H7 (cell line): ENCODE data around the gene CREB5. TPM values are rescaled to one million over a fixed set of nuclear protein-coding genes. Genes with fewer than 3 reads are reported as not detected.
"Not testable (repeated sequence)": the region's sequence is repeated elsewhere in the genome, so short reads cannot be mapped to it uniquely, and the experiment has no call there.

Source experiments
- DNase-seq: peaks from one replicate; pipeline ENCODE4 v3.0.0; 2012
- H3K27me3 ChIP-seq: 2 replicates; pipeline ENCODE4 v1.6.0; 2011; ENCODE audit warnings: mild to moderate bottlenecking, low read length; ENCODE audit not compliant: control insufficient read depth, insufficient read depth
- H3K36me3 ChIP-seq: replicated peaks from 2 replicates; pipeline ENCODE4 v1.5.1; 2011; ENCODE audit warnings: low read length; ENCODE audit not compliant: control insufficient read depth, insufficient read depth
- H3K4me3 ChIP-seq: 2 replicates; pipeline ENCODE4 v1.5.1; 2011; ENCODE audit warnings: low read depth, mild to moderate bottlenecking, control low read depth, low read length, moderate library complexity; ENCODE audit not compliant: insufficient read depth
- total RNA-seq: library from RNA; depleted of rRNA; stranded (reverse); fragments of >200 nt; shearing (Covaris generic); gene quantifications from 2 replicates; pipeline ENCODE4 v1.2.3, GENCODE V29; 2014

Gene CREB5
- total RNA-seq, 1 experiment from 2014 or later: 1.8 TPM

DNA sequence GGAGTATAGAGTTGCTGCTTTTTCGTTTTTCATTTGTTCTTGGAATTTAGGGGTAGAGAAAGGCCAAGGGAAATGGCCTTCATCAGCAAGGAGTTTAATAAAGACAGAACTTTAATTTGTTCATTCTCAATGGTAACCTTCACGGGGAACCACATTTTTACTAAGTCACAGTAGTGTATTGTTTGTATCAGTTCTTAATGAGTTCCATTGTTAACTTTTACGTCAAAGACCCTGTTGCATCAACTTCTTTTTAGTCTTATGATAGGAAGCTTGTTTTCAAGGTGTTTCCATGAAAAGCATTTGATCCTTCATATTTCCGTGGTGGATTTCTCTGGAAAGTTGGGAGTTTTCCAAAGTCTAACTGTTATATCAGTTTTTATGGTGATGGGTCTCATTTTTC lies 169.9 kb downstream of the CREB5 start:
- Histone ChIP-seq H3K4me3 (no peak overlapping the region), H3K36me3 (no peaks in the 10 kb centered on the region), H3K27me3 (no peaks in the 10 kb centered on the region)
- no peak for DNase-seq

DNA sequence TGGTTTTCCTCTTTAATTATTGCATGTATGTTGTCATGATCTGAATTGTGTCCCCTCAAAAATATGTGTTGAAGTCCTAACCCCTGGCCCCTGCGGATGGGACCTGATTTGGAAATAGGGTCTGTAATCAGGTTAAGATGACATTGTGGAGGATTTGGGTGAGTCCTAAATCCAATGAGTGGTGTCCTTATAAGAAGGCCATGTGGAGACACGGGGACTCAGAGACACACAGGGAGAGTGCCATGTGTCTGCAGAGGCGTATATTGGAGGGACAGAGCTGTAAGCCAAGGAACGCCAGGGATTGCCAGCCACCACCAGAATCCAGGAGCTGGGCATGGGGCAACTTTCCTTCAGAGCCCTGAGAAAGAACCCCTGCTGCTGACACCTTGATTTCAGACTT lies 171.9 kb downstream of the CREB5 start:
- H3K4me3 ChIP-seq: no peak overlapping the region
- no peak for DNase-seq
- no peaks in the 10 kb centered on the region for H3K36me3 ChIP-seq
- H3K27me3 ChIP-seq: no peaks in the 10 kb centered on the region

DNA sequence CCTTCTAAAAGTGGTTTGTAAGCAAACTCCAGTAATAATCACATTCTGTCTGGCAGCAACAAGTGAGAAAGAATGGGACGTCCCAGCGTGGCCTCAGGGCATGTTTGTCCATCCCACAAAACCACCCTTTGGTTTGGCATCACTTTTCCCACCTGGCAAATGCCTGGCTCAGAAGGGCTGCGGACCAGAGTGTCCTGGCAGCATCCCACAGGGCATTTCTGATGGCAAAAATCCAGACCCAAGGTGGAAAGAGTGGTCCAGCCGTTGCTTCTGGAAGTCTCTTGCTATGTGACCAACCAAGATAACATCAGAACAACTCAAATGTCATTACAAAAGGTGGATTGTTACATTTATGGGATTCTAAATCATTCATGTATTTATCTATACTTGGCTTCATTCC lies 174.4 kb downstream of the CREB5 start:
- H3K36me3 ChIP-seq: no peaks in the 10 kb centered on the region
- H3K27me3 ChIP-seq: no peaks in the 10 kb centered on the region
- H3K4me3 ChIP-seq: no peak overlapping the region
- DNase-seq: no peak

DNA sequence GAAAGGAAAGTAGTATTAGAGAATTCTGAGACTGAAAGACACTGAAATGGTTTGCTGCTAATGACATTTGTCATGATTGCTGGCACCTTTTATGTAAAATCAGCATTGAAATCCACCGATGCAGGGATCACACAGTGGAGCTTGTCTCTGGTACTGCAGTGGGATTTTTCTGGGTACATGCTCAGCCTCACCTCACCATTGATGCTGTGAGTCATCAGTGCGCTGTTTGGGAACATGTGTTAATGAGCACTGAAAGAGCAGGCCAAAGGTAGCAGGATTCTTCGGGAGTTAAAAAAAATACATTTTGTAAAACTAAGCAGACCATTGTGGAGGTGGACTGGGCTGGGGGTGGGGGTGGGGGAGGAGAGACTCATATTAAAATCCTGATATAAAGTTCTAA lies 174.9 kb downstream of the CREB5 start:
- no peak for DNase-seq

DNA sequence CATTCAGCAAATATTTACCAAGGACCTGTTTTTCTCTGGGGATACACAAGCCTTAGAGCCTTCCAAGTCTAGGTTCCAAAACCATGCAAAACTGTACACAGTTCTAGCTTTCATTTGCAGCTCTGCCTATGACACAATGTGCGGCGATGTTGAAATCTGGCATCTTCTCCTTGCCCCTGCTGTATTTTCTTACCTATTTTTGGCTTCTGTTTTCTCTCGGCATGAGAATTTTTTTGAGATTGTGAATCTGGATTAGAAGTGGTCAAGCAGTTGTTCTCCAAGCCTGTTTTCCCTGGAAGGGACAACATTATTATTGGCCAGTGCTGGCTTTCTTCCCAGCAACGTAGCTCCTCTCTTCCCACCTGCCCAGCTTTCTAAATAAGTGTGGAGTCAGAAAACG lies 176.3 kb downstream of the CREB5 start:
- Histone ChIP-seq H3K4me3 (no peak overlapping the region), H3K36me3 (no peaks in the 10 kb centered on the region), H3K27me3 (no peaks in the 10 kb centered on the region)
- DNase-seq: no peak

More for the DNA sequence above, 174.9 kb downstream of the CREB5 start:
- H3K4me3 ChIP-seq: no peak overlapping the region
- H3K27me3 ChIP-seq: no peaks in the 10 kb centered on the region
- no peaks in the 10 kb centered on the region for H3K36me3 ChIP-seq

DNA sequence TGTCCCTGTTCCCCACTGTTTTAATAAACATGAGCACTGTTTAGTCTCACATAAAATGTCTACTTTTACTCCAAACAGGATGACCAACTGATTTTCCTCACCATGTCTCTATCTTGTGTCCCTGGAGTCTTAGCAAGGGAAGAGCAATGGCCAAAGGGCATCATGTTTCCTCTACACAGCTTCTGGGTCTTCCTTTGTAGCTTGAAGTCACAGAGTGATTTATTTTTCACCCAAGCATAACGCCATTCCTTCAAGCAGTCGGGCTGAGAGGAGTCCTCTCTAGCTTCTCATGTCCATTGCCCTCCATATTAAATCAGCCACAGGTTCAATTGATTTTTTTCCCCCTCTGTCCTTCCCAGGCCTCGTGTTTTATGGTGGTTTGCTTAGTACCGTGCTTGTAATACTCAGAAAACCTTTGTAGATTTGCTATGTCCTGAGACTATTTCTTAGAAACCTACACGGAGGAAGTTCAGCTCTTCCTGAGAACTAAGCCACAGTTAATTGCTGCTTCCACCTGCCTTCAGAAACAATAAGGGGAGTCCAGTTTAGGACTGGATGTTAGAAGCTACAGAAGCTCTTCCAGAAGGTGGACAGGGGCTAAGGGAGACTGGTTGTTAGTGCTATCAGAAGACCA lies 178.8 kb downstream of the CREB5 start:
- Histone ChIP-seq H3K36me3 (no peaks in the 10 kb centered on the region), H3K27me3 (no peaks in the 10 kb centered on the region), H3K4me3 (no peak overlapping the region)
- DNase-seq: no peak

DNA sequence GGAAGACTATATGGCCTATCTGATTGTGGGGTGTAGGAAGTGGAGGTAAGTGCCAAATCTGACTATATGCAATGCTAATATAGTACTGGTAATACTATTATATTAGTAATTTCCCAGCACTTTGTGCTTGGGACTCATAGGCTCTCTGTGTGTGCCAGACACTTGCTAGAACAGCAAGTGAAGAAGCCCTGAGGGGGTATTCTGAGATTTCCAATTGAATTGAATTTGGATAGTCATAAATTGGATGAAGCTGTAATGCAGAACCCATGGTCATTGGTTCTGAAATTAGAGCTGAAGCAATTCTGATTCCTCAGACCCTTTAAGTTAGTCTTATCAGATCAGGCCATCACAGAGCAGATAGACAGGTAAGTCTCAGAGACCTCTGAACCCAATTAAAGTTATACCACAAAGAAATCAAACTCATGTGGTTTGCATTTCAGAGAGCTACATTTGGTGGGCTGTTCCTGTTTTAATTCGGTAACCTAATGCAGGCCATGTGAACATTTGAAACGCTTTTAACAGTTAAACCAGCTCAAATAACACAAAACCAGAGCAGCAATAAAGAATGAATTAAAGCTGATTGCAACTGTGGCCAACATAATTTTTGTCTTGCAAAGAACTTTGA lies 179.5 kb downstream of the CREB5 start:
- no peak for DNase-seq
- H3K4me3 ChIP-seq: no peak overlapping the region
- no peaks in the 10 kb centered on the region for H3K36me3 ChIP-seq
- no peaks in the 10 kb centered on the region for H3K27me3 ChIP-seq

DNA sequence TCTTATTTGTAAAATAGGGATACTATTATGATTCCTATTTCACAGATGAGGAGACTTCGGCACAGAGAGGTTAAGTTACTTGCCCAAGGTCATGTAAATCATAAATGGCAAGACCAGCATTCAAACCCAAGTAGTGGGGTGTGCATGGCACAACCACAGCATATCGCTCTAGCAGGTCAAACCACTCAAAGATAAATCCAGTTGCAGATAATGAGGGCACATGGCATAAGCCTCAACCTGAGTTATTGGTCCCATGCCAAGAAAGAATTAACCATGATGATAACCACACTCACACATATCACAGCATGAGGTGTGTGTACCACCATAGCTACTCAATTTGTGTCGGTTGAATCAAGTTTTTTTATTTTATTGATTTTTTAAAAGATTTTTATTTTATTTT lies 180.5 kb downstream of the CREB5 start:
- Histone ChIP-seq H3K4me3 (no peak overlapping the region), H3K27me3 (no peaks in the 10 kb centered on the region), H3K36me3 (no peaks in the 10 kb centered on the region)
- no peak for DNase-seq

DNA sequence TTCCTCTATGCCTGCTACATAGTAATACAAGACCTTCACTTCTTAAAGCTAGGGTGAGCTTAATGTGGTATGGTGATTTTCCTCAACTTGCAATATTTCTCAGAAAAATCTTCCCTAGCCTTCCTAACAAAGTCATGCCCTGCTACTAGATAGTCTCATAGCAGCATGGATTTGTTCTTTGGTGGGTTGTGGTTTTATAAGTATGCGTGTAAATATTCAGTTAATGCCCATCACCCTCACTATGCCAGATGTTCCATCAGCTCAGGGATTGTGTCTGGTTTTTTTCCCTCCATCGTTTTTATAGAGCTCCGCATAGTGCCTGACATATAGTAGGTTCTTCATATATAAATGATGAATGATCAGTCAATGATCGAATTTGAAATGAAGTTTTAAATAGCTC lies 182.8 kb downstream of the CREB5 start:
- no peak overlapping the region for H3K4me3 ChIP-seq
- no peaks in the 10 kb centered on the region for H3K36me3 ChIP-seq
- DNase-seq: no peak
- H3K27me3 ChIP-seq: no peaks in the 10 kb centered on the region

DNA sequence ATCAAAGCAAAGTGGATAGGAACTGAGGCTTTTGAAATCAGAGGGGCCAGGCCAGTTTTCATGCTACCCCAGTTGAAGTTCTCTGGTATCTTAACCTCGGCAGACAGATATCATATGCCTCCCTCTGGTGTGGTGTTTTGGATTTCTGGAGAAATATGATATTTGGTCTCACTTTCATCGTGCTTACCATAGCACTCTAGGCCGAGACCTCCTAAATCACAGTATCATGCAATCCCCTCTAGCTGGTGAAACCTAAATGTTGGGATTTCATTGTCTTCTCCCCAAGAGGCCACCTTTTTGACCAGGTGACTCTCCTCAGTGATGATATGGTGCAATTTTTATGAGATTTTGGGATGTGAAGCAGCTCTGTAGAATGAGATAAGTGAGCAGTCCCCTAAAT lies 183.5 kb downstream of the CREB5 start:
- no peaks in the 10 kb centered on the region for H3K36me3 ChIP-seq
- H3K4me3 ChIP-seq: no peak overlapping the region
- DNase-seq: no peak
- no peaks in the 10 kb centered on the region for H3K27me3 ChIP-seq

DNA sequence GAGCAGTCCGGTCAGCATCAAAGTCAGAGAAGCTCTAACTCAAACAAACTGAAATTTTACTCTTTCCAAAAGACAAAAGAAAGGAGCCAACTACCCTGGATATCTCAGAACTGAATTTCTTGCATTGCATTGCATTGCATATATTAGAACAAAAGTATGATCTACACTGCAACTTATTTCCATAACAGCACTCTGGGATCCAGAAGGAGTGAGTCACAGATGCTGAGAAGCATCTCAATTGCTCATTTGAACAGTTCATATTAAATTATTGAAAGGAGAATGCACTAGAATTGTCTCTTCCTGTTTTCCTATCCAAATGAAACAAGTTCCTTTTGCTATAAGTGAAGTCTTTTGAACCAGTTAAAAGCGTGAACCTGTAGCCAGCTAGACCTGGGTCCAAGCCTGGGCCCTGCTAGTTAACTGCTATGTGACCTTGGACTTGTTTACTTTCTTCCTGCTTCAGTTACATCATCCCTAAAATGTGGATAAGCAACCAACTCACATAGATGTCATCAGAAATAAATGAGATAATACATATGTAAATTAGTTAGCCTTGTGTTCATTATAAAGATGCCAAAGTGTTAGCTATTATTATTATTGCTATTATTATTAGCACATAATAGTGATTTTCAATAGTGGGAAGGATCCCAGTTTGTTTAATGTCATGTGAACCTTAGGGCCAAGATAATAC lies 184.1 kb downstream of the CREB5 start:
- Histone ChIP-seq H3K4me3 (no peak overlapping the region), H3K36me3 (no peaks in the 10 kb centered on the region), H3K27me3 (no peaks in the 10 kb centered on the region)
- DNase-seq: no peak

DNA sequence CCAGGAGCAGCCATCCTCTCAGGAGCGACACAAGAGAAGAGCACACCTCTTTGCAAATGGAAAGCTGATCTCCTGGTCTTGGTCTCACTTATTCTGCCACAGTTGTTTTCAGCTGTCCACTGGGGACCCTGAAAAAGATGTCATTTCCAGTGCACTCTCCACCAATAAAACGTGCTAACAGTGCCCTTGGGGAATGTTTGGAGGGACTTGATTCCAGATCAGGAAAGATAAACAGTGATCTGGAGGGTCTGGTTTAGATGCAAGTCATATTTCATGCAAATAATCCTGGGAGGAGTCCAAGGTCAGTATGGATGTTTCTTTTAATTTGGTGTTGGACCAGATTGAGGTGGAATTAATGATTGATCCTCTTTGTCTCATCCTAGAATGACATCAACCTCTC lies 185.0 kb downstream of the CREB5 start:
- Histone ChIP-seq H3K36me3 (no peaks in the 10 kb centered on the region), H3K4me3 (no peak overlapping the region), H3K27me3 (no peaks in the 10 kb centered on the region)
- DNase-seq: no peak

DNA sequence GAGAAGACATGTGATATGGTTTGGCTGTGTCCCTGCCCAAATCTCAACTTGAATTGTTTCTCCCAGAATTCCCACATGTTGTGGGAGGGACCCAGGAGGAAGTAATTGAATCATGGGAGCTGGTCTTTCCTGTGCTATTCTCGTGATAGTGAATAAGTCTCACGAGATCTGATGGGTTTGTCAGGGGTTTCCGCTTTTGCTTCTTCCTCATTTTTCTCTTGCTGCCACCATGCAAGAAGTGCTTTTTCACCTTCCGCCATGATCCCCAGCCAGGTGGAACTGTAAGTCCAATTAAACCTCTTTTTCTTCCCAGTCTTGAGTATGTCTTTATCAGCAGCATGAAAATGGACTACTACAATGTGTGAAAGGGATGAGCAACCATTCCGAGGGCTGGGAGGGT lies 185.7 kb downstream of the CREB5 start:
- H3K27me3 ChIP-seq, H3K36me3 ChIP-seq, DNase-seq, H3K4me3 ChIP-seq: not testable (repeated sequence)

DNA sequence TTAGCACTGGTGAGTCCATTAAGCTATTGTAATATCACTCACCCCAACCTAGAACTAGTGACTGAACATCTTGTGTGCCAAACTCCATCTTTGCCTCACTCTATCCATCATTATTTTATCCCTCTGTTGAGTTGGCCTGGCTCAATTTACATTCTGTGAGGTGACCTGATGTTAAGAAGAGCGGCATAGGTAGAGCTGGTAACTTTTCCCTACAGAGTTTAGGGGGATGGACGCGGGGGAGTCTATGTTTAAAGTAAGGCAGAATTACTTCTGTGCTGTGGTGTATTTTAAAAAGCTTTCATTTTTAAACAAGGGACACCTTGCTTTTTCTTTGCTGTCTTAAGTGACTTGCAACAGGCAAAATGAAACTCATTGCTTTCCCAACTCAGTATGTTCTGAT lies 186.3 kb downstream of the CREB5 start:
- Histone ChIP-seq H3K27me3 (no peaks in the 10 kb centered on the region), H3K36me3 (no peaks in the 10 kb centered on the region), H3K4me3 (no peak overlapping the region)
- no peak for DNase-seq

DNA sequence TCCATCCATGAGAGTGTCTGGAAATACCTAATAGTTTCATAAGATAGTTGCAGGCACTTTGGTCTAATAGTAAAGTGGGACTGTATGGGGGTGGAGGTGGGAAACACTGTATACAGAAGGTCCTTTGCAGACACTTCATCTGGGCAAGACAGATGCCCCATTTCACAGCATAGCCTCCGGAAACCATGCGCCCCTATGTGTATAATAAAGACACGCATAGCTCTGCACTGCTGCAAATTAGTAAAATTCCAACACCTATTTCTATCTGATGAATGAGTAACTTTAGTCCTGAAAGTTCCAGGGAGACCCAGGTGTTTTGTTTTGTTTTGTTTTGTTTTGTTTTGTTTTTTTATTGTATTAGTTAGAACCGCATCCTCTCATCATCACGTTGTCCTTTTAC lies 187.1 kb downstream of the CREB5 start:
- Histone ChIP-seq H3K4me3 (no peak overlapping the region), H3K27me3 (no peaks in the 10 kb centered on the region), H3K36me3 (no peaks in the 10 kb centered on the region)
- DNase-seq: no peak
